ENCODE measurements around the gene TRPM1. TPM values are rescaled to one million over a fixed set of nuclear protein-coding genes. Genes with fewer than 3 reads are reported as not detected.

TRPM1 gene
- polyA plus RNA-seq, 3 donors, result 0.03 to 0.04 TPM; not detected in 1

DNA sequence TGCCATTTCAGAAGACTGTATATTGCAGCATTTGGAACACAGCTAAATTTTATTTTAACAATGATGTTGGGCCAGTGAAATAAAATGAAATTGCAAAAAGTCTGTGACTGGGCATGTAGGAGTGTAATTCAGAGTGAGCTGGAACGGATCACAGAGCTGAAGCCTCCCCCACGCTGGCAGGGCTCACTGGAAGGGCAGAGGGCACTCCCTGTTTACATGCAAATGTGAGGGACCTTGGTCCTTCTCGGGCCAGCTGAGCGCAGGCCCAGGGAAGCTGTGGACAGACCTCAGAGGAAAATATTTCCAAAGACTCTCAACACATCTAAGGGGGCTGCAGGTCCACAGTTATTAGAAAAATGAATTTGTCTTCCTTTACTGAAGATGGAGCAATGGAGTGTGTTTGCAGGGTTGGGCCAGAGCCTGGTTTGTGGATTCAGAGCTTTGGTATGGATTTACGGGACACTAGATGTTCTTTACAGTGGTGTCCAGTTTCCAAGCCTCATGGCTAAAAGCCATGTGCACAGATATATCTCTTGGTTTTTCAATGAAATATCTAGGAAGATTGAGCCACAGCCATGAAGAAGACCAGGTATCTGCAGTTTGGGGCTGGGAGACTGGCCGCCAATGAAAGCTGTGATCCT is 32.0 kb downstream of the TRPM1 start:
- Mint-ChIP-seq H3K27me3 (ENCODE audit: low read depth in 3 of 3) (peaks cover 0 to 3% (median 2%) of the 10 kb centered on the region in 3 donors), H3K36me3 (no peaks in the 10 kb centered on the region), H3K27ac (no peak overlapping the region), H3K9me3 (peaks cover 0 to 3% (median 0%) of the 10 kb centered on the region in 7 donors), H3K4me3 (no peak overlapping the region), H3K4me1 (no peaks in the 10 kb centered on the region)
- DNase-seq, result no peak
- H3K4me1 ChIP-seq (ENCODE audit: control insufficient read depth in 1 of 2, insufficient read depth in 2 of 2, low read length in 2 of 2), result no peaks in the 10 kb centered on the region
- WGBS (ENCODE audit: insufficient coverage), result 100% methylated on average over 3 of the region's 6 CpGs
- no peaks in the 10 kb centered on the region for H4K20me1 ChIP-seq (ENCODE audit: insufficient read depth, low read length)
- no peaks in the 10 kb centered on the region for H3K9me3 ChIP-seq (replicated peaks in 1 of 2; ENCODE audit: control insufficient read depth in 1 of 2, insufficient read depth in 1 of 2, low read length in 2 of 2)
- H3K27ac ChIP-seq (ENCODE audit: low read depth in 1 of 2, low read length in 2 of 2), result no peak overlapping the region
- no peak overlapping the region for H2AFZ ChIP-seq (ENCODE audit: insufficient read depth, low read depth, low read length, poor library complexity, severe bottlenecking)
- H3K36me3 ChIP-seq (replicated peaks in 1 of 2; ENCODE audit: control insufficient read depth in 1 of 2, insufficient read depth in 2 of 2, low read length in 2 of 2), result no peaks in the 10 kb centered on the region
- intact Hi-C loops (cut with micrococcal nuclease), result no loop called here
- TF ChIP-seq, protein P1, sequence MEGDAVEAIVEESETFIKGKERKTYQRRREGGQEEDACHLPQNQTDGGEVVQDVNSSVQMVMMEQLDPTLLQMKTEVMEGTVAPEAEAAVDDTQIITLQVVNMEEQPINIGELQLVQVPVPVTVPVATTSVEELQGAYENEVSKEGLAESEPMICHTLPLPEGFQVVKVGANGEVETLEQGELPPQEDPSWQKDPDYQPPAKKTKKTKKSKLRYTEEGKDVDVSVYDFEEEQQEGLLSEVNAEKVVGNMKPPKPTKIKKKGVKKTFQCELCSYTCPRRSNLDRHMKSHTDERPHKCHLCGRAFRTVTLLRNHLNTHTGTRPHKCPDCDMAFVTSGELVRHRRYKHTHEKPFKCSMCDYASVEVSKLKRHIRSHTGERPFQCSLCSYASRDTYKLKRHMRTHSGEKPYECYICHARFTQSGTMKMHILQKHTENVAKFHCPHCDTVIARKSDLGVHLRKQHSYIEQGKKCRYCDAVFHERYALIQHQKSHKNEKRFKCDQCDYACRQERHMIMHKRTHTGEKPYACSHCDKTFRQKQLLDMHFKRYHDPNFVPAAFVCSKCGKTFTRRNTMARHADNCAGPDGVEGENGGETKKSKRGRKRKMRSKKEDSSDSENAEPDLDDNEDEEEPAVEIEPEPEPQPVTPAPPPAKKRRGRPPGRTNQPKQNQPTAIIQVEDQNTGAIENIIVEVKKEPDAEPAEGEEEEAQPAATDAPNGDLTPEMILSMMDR (IDR thresholded peaks at IDR 0.05), result no peak
- no peak overlapping the region for H3K4me2 ChIP-seq (replicated peaks; ENCODE audit: extremely low read depth, low read length, poor library complexity, severe bottlenecking)
- H3K4me3 ChIP-seq (replicated peaks in 1 of 3; ENCODE audit: low read depth in 2 of 3, low read length in 3 of 3), result no peak overlapping the region
- H3K79me2 ChIP-seq (ENCODE audit: insufficient read depth, low read length), result no peaks in the 10 kb centered on the region
- no peak overlapping the region for H3K9ac ChIP-seq (ENCODE audit: insufficient read depth, low read length, poor library complexity, severe bottlenecking)
- no peaks in the 10 kb centered on the region for H3K27me3 ChIP-seq (ENCODE audit: control insufficient read depth in 2 of 2, insufficient read depth in 2 of 2, low read length in 2 of 2)

DNA sequence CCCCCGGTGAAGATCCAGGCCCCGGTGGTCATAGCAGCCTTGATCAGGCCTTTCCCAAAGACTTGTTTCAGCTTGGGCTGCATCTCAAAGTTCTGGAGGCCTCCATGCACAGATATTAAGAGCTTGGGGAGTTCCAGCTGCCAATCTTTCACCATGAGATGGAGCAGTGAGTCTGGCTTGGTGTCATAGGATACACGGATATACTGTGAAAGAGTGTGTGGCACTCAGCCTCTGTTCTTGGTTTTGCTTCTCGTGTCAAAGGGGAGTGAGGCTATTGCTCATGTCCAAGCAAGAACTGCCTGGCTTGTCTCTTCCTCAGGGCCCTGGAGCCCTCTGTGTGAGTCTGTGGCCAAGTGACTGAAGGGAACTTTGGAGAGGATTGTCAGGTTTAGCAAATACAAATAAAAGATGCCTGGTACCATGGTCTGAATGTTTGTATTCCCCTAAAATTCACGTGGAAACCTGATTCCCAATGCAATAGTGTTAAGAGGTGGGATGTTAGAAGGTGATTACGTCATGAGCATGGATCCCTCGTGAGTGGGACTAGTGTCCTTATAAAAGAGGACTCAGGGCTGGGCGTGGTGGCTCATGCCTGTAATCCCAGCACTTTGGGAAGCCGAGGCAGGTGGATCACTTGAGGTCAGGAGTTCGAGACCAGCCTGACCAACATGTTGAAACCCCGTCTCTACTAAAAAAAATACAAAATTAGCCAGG is 33.5 kb downstream of the TRPM1 start:
- Histone ChIP-seq H3K9ac (ENCODE audit: insufficient read depth, low read length, poor library complexity, severe bottlenecking) (no peak overlapping the region), H3K4me2 (replicated peaks; ENCODE audit: extremely low read depth, low read length, poor library complexity, severe bottlenecking) (no peak overlapping the region), H4K20me1 (ENCODE audit: insufficient read depth, low read length) (no peaks in the 10 kb centered on the region), H3K4me1 (ENCODE audit: control insufficient read depth in 1 of 2, insufficient read depth in 2 of 2, low read length in 2 of 2) (no peaks in the 10 kb centered on the region), H3K79me2 (ENCODE audit: insufficient read depth, low read length) (no peaks in the 10 kb centered on the region), H3K9me3 (replicated peaks in 1 of 2; ENCODE audit: control insufficient read depth in 1 of 2, insufficient read depth in 1 of 2, low read length in 2 of 2) (no peaks in the 10 kb centered on the region), H3K4me3 (replicated peaks in 1 of 3; ENCODE audit: low read depth in 2 of 3, low read length in 3 of 3) (no peak overlapping the region), H2AFZ (ENCODE audit: insufficient read depth, low read depth, low read length, poor library complexity, severe bottlenecking) (no peak overlapping the region), H3K27ac (ENCODE audit: low read depth in 1 of 2, low read length in 2 of 2) (no peak overlapping the region), H3K27me3 (ENCODE audit: control insufficient read depth in 2 of 2, insufficient read depth in 2 of 2, low read length in 2 of 2) (no peaks in the 10 kb centered on the region), H3K36me3 (replicated peaks in 1 of 2; ENCODE audit: control insufficient read depth in 1 of 2, insufficient read depth in 2 of 2, low read length in 2 of 2) (no peaks in the 10 kb centered on the region)
- WGBS (ENCODE audit: insufficient coverage), result 98% methylated on average over 6 of the region's 11 CpGs
- no peak overlapping the region for H3K4me3 Mint-ChIP-seq
- DNase-seq, result no peak
- TF ChIP-seq, protein P1 (IDR thresholded peaks at IDR 0.05), result no peak
- H3K9me3 Mint-ChIP-seq, result peaks cover 0 to 2% (median 0%) of the 10 kb centered on the region in 7 donors
- H3K36me3 Mint-ChIP-seq, result no peaks in the 10 kb centered on the region
- intact Hi-C loops (cut with micrococcal nuclease), result no loop called here
- no peak overlapping the region for H3K27ac Mint-ChIP-seq
- no peaks in the 10 kb centered on the region for H3K4me1 Mint-ChIP-seq
- H3K27me3 Mint-ChIP-seq (ENCODE audit: low read depth in 3 of 3), result peaks cover 2 to 3% (median 2%) of the 10 kb centered on the region in 3 donors
